Loucy (cell line): ENCODE data around the gene COL5A1.

Experiments used
- EZH2phosphoT487 ChIP-seq: fragments of 200-600 bp; IDR thresholded peaks from 2 replicates; pipeline ENCODE4 v1.6.1; 2018; ENCODE audit warnings: antibody characterized with exemption, mild to moderate bottlenecking, moderate library complexity, borderline replicate concordance
- TF ChIP-seq, protein P1 (sequence below): fragments of 200-600 bp; sonication (generic); conservative IDR thresholded peaks from 2 replicates; pipeline ENCODE4 v1.5.1; 2014; ENCODE audit warnings: mild to moderate bottlenecking, antibody characterized with exemption, low read length

DNA sequence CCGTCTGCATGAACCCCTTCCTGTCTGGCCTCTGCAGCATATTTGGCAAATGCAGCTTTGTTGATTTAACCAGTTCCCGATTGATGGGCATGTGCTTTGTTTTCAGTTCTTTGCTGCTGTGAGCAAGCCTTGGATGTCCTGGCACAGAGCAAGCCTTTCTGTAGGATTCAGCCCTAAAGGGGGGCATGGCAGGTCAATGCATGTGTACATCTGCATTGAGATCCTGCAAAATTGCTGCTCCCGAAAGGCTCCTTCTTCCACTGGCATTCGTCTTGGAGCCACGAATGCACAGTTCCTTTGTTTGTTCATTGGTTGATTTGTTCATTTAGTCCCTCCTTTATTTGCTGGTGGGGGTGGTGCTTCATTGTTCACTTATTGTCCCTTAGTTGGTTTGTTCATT, 34.8 kb downstream of the COL5A1 start:
- TF ChIP-seq, protein P1, sequence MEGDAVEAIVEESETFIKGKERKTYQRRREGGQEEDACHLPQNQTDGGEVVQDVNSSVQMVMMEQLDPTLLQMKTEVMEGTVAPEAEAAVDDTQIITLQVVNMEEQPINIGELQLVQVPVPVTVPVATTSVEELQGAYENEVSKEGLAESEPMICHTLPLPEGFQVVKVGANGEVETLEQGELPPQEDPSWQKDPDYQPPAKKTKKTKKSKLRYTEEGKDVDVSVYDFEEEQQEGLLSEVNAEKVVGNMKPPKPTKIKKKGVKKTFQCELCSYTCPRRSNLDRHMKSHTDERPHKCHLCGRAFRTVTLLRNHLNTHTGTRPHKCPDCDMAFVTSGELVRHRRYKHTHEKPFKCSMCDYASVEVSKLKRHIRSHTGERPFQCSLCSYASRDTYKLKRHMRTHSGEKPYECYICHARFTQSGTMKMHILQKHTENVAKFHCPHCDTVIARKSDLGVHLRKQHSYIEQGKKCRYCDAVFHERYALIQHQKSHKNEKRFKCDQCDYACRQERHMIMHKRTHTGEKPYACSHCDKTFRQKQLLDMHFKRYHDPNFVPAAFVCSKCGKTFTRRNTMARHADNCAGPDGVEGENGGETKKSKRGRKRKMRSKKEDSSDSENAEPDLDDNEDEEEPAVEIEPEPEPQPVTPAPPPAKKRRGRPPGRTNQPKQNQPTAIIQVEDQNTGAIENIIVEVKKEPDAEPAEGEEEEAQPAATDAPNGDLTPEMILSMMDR = no peak
- no peak for TF ChIP-seq EZH2phosphoT487
